Esophagus (tissue), 2 donors: ENCODE results near the gene CERS4. TPM values are rescaled to one million over a fixed set of nuclear protein-coding genes. Genes with fewer than 3 reads are reported as not detected.
"Not testable (repeated sequence)": the region's sequence is repeated elsewhere in the genome, so short reads cannot be mapped to it uniquely, and the experiment has no call there.

Experiments used
- H3K27ac ChIP-seq, 2 donors: one replicate each; pipeline ENCODE4 v1.5.1; 2013; ENCODE audit warnings: low read depth in 2 of 2, mild to moderate bottlenecking in 2 of 2, inconsistent platforms in 1 of 2, low read length in 1 of 2, moderate library complexity in 1 of 2
- H3K27me3 ChIP-seq, 2 donors: one replicate each; pipeline ENCODE4 v1.6.1; 2013; ENCODE audit warnings: low read length in 2 of 2, control low read depth in 1 of 2, mild to moderate bottlenecking in 1 of 2; ENCODE audit not compliant: insufficient read depth in 2 of 2, control insufficient read depth in 1 of 2
- H3K36me3 ChIP-seq, 2 donors: one replicate each; pipeline ENCODE4 v1.6.1; 2013; ENCODE audit warnings: low read length in 1 of 2; ENCODE audit not compliant: control insufficient read depth in 2 of 2, insufficient read depth in 2 of 2
- H3K4me1 ChIP-seq, 2 donors: one replicate each; pipeline ENCODE4 v1.6.1; 2013; ENCODE audit warnings: low read length in 1 of 2; ENCODE audit not compliant: control insufficient read depth in 2 of 2, insufficient read depth in 2 of 2
- H3K4me3 ChIP-seq, 2 donors: one replicate each; pipeline ENCODE4 v1.5.1; 2013; ENCODE audit warnings: low read length in 2 of 2, mild to moderate bottlenecking in 2 of 2, low read depth in 1 of 2, moderate library complexity in 1 of 2
- H3K9me3 ChIP-seq, 2 donors: one replicate each; pipeline ENCODE4 v1.6.1; 2013; ENCODE audit warnings: mild to moderate bottlenecking in 2 of 2, low read depth in 1 of 2, low read length in 1 of 2, moderate library complexity in 1 of 2; ENCODE audit not compliant: control insufficient read depth in 2 of 2, insufficient read depth in 1 of 2
- WGBS, 2 donors: extraction: QIAGEN DNeasy Blood & Tissue Kit; methylation state at CpG; one replicate each; pipeline ENCODE4 v1.1.7; 2013; 5-methylcytosine and 5-hydroxymethylcytosine counted together
- polyA plus RNA-seq, 2 donors: library from polyadenylated mRNA; stranded (reverse); fragments of 200-250 nt; gene quantifications; one replicate each; pipeline ENCODE4 v1.2.3, GENCODE V29; 2013
- donor health status: healthy with polysubstance abuse.
- donor health status: Bipolar disorder and iron deficiency.

CERS4 gene
- polyA plus RNA-seq, 2 donors, result 67.7 to 70.0 TPM

GRCh38 chr19:8209462-8210378 lies 550 bp downstream of the CERS4 start:
- H3K36me3 ChIP-seq, result peaks cover 0 to 9% of the 10 kb centered on the region in 2 donors
- H3K9me3 ChIP-seq, result no peaks in the 10 kb centered on the region
- peak overlapping the region; percentile 84 to 91 for H3K4me3 ChIP-seq
- H3K27ac ChIP-seq, result peak overlapping the region; percentile 87 to 92
- WGBS, 2 donors, result 3 to 4% methylated on average over 50 to 78 of the region's 78 CpGs
- H3K4me1 ChIP-seq, result peaks cover 7 to 25% of the 10 kb centered on the region in 2 donors
- no peaks in the 10 kb centered on the region for H3K27me3 ChIP-seq

GRCh38 chr19:8210421-8211101 lies 1.4 kb downstream of the CERS4 start:
- WGBS, 2 donors, result 68% methylated on average over 13 of the region's 13 CpGs
- H3K27ac ChIP-seq, result peak overlapping the region; percentile 87 to 92
- no peaks in the 10 kb centered on the region for H3K27me3 ChIP-seq
- peaks cover 3 to 19% of the 10 kb centered on the region in 2 donors for H3K4me1 ChIP-seq
- H3K36me3 ChIP-seq, result peaks cover 2 to 9% of the 10 kb centered on the region in 2 donors
- H3K9me3 ChIP-seq, result no peaks in the 10 kb centered on the region
- H3K4me3 ChIP-seq, result peak overlapping the region; percentile 84 to 91

- Histone ChIP-seq H3K4me1 (peaks cover 3 to 19% of the 10 kb centered on the region in 2 donors), H3K4me3 (no peak overlapping the region), H3K27me3 (no peaks in the 10 kb centered on the region), H3K27ac (no peak overlapping the region), H3K9me3 (no peaks in the 10 kb centered on the region), H3K36me3 (peaks cover 4 to 9% of the 10 kb centered on the region in 2 donors)
- WGBS, 2 donors, result 83 to 91% methylated on average over 6 of the region's 6 CpGs
Measured at GRCh38 chr19:8212212-8212611, 3.0 kb downstream of the CERS4 start.

- no peak overlapping the region for H3K4me3 ChIP-seq
- WGBS, 2 donors, result 90 to 93% methylated on average over 6 of the region's 6 CpGs
- H3K27ac ChIP-seq, result no peak overlapping the region
- peaks cover 4 to 9% of the 10 kb centered on the region in 2 donors for H3K36me3 ChIP-seq
- peaks cover 3 to 19% of the 10 kb centered on the region in 2 donors for H3K4me1 ChIP-seq
- H3K27me3 ChIP-seq, result no peaks in the 10 kb centered on the region
- no peaks in the 10 kb centered on the region for H3K9me3 ChIP-seq
Measured at GRCh38 chr19:8212916-8213315, 3.7 kb downstream of the CERS4 start.

GRCh38 chr19:8213827-8214672 lies 4.9 kb downstream of the CERS4 start:
- Histone ChIP-seq H3K4me1 (peaks cover 3 to 15% of the 10 kb centered on the region in 2 donors), H3K9me3 (no peaks in the 10 kb centered on the region), H3K36me3 (peaks cover 4 to 9% of the 10 kb centered on the region in 2 donors), H3K27ac (no peak overlapping the region), H3K27me3 (no peaks in the 10 kb centered on the region), H3K4me3 (no peak overlapping the region)
- WGBS, 2 donors, result 89 to 93% methylated on average over 5 of the region's 5 CpGs

GRCh38 chr19:8214802-8215201 lies 5.6 kb downstream of the CERS4 start:
- 44 to 49% methylated on average over 6 of the region's 6 CpGs for WGBS, 2 donors
- no peak overlapping the region for H3K4me3 ChIP-seq
- H3K27ac ChIP-seq, result no peak overlapping the region
- no peaks in the 10 kb centered on the region for H3K9me3 ChIP-seq
- peaks cover 3 to 15% of the 10 kb centered on the region in 2 donors for H3K4me1 ChIP-seq
- H3K27me3 ChIP-seq, result no peaks in the 10 kb centered on the region
- peaks cover 4 to 9% of the 10 kb centered on the region in 2 donors for H3K36me3 ChIP-seq

GRCh38 chr19:8215783-8216182 lies 6.6 kb downstream of the CERS4 start:
- Histone ChIP-seq H3K4me1 (peaks cover 0 to 8% of the 10 kb centered on the region in 2 donors), H3K9me3 (no peaks in the 10 kb centered on the region), H3K4me3 (no peak overlapping the region), H3K27me3 (no peaks in the 10 kb centered on the region), H3K36me3 (peaks cover 4 to 9% of the 10 kb centered on the region in 2 donors), H3K27ac (no peak overlapping the region)
- 85 to 91% methylated on average over 4 of the region's 4 CpGs for WGBS, 2 donors

GRCh38 chr19:8216357-8216756 lies 7.2 kb downstream of the CERS4 start:
- no peak overlapping the region for H3K27ac ChIP-seq
- H3K9me3 ChIP-seq, result no peaks in the 10 kb centered on the region
- peaks cover 0 to 4% of the 10 kb centered on the region in 2 donors for H3K4me1 ChIP-seq
- H3K27me3 ChIP-seq, result no peaks in the 10 kb centered on the region
- 56 to 66% methylated on average over 2 of the region's 2 CpGs for WGBS, 2 donors
- H3K36me3 ChIP-seq, result peaks cover 4 to 9% of the 10 kb centered on the region in 2 donors
- no peak overlapping the region for H3K4me3 ChIP-seq

- not testable (repeated sequence) for H3K27ac ChIP-seq, H3K4me3 ChIP-seq, H3K27me3 ChIP-seq, H3K9me3 ChIP-seq, H3K4me1 ChIP-seq, H3K36me3 ChIP-seq
- 86 to 87% methylated on average over 7 of the region's 7 CpGs for WGBS, 2 donors
Measured at GRCh38 chr19:8218127-8218526, 9.0 kb downstream of the CERS4 start.
